Esophagus (tissue), 2 donors: Measurements from ENCODE around the gene SLC25A39. TPM values are rescaled to one million over a fixed set of nuclear protein-coding genes. Genes with fewer than 3 reads are reported as not detected.

Source experiments
- H3K27ac ChIP-seq, 2 donors: one replicate each; pipeline ENCODE4 v1.5.1; 2013; ENCODE audit warnings: low read depth in 2 of 2, mild to moderate bottlenecking in 2 of 2, inconsistent platforms in 1 of 2, low read length in 1 of 2, moderate library complexity in 1 of 2
- H3K27me3 ChIP-seq, 2 donors: one replicate each; pipeline ENCODE4 v1.6.1; 2013; ENCODE audit warnings: low read length in 2 of 2, control low read depth in 1 of 2, mild to moderate bottlenecking in 1 of 2; ENCODE audit not compliant: insufficient read depth in 2 of 2, control insufficient read depth in 1 of 2
- H3K36me3 ChIP-seq, 2 donors: one replicate each; pipeline ENCODE4 v1.6.1; 2013; ENCODE audit warnings: low read length in 1 of 2; ENCODE audit not compliant: control insufficient read depth in 2 of 2, insufficient read depth in 2 of 2
- H3K4me1 ChIP-seq, 2 donors: one replicate each; pipeline ENCODE4 v1.6.1; 2013; ENCODE audit warnings: low read length in 1 of 2; ENCODE audit not compliant: control insufficient read depth in 2 of 2, insufficient read depth in 2 of 2
- H3K4me3 ChIP-seq, 2 donors: one replicate each; pipeline ENCODE4 v1.5.1; 2013; ENCODE audit warnings: low read length in 2 of 2, mild to moderate bottlenecking in 2 of 2, low read depth in 1 of 2, moderate library complexity in 1 of 2
- H3K9me3 ChIP-seq, 2 donors: one replicate each; pipeline ENCODE4 v1.6.1; 2013; ENCODE audit warnings: mild to moderate bottlenecking in 2 of 2, low read depth in 1 of 2, low read length in 1 of 2, moderate library complexity in 1 of 2; ENCODE audit not compliant: control insufficient read depth in 2 of 2, insufficient read depth in 1 of 2
- WGBS, 2 donors: extraction: QIAGEN DNeasy Blood & Tissue Kit; methylation state at CpG; one replicate each; pipeline ENCODE4 v1.1.7; 2013; 5-methylcytosine and 5-hydroxymethylcytosine counted together
- polyA plus RNA-seq, 2 donors: library from polyadenylated mRNA; stranded (reverse); fragments of 200-250 nt; gene quantifications; one replicate each; pipeline ENCODE4 v1.2.3, GENCODE V29; 2013
- donor health status: healthy with polysubstance abuse.
- donor health status: Bipolar disorder and iron deficiency.

Gene SLC25A39
- polyA plus RNA-seq, 2 donors, result 132 to 138 TPM

- 54 to 58% methylated on average over 13 of the region's 13 CpGs for WGBS, 2 donors
- H3K27ac ChIP-seq, result no peak overlapping the region
- no peaks in the 10 kb centered on the region for H3K27me3 ChIP-seq
- H3K4me3 ChIP-seq, result no peak overlapping the region
- H3K4me1 ChIP-seq, result no peaks in the 10 kb centered on the region
- no peaks in the 10 kb centered on the region for H3K9me3 ChIP-seq
- H3K36me3 ChIP-seq, result no peaks in the 10 kb centered on the region
These were observed 52.2 kb downstream of the SLC25A39 start for GRCh38 chr17:44272321-44272951.

Other genes starting within 250 kb of the SLC25A39 start
- 10 to 100 TPM; 45.7 to 54.7 TPM for gene HDAC5, start 201.2 kb downstream of the SLC25A39 start, polyA plus RNA-seq
- gene HROB, start 182.9 kb downstream of the SLC25A39 start, polyA plus RNA-seq, result 1 to 10 TPM; 1.7 to 2.5 TPM
- under 1 TPM; 0.18 to 0.19 TPM for gene ASB16, start 154.1 kb downstream of the SLC25A39 start, polyA plus RNA-seq
- gene TMUB2, start 137.9 kb downstream of the SLC25A39 start, polyA plus RNA-seq, result 10 to 100 TPM; 25.2 to 37.5 TPM
- gene ATXN7L3, start 124.9 kb downstream of the SLC25A39 start, polyA plus RNA-seq, result 10 to 100 TPM; 32.9 to 44.3 TPM
- 10 to 100 TPM; 30.3 to 35.2 TPM for gene UBTF, start 105.1 kb downstream of the SLC25A39 start, polyA plus RNA-seq
- gene SLC4A1, start 56.7 kb downstream of the SLC25A39 start, polyA plus RNA-seq, result not detected
- gene RUNDC3A, start 16.2 kb downstream of the SLC25A39 start, polyA plus RNA-seq, result under 1 TPM; 0.77 to 0.88 TPM
- 100 to 1,000 TPM; 211 to 370 TPM for gene GRN, start 20.5 kb upstream of the SLC25A39 start, polyA plus RNA-seq
- gene FAM171A2, start 39.0 kb upstream of the SLC25A39 start, polyA plus RNA-seq, result 1 to 10 TPM; 1.2 to 2.2 TPM
- gene ITGA2B, start 64.8 kb upstream of the SLC25A39 start, polyA plus RNA-seq, result under 1 TPM; 0.27 to 0.84 TPM
- gene GPATCH8, start 178.6 kb upstream of the SLC25A39 start, polyA plus RNA-seq, result 10 to 100 TPM in 1 of 2 donors, 1 to 10 TPM in 1; 7.9 to 12.8 TPM
- under 1 TPM; 0.37 to 0.54 TPM for gene FZD2, start 232.7 kb upstream of the SLC25A39 start, polyA plus RNA-seq